NOMO-1 treated with dmso at 0.1 percent for 144 hours (cell line): ENCODE results near the gene GALNT2.

ENCODE experiments used
- DNase-seq: peaks from one replicate; lab custom pipeline; 2025; ENCODE audit not compliant: unreplicated experiment; lab: John Stamatoyannopoulos, UW

The GALNT2 gene

DNA sequence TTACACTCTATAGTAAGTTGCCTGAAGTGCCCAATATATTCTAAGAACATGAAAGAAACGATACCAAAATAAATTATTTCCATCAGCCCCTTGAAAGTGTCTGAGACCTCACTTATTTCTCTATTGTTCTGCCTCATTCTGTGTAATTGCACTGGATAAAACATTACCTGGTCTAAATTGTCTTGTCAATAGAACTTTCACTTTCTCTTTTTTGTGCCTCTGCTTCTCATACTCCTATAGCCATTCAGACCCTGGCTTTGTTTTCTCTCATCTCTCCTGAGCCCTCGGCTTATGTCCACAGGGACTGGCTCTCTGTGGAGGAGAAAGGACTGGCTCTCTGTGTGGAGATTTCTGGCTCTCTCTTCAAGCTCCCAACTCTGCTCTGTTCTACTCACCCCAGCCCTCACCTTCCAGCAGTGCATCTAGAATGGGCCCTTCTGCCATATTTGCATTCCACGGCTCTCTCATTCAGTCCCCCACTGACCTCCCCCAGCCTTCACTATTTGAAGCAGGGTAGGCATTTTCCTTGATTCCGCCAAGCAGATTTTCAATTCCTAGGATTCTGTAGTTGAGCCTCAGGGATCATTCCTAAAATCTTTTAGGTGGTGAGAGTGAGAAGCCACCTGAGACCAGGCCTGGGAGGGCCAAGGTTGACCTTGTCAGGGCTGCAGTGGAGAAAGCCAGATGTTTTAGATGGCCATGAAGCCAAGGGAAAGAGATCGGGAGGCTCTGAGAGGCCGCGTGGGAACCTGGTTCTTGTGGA lies 15.9 kb upstream of the GALNT2 start:
- no peak for DNase-seq

DNA sequence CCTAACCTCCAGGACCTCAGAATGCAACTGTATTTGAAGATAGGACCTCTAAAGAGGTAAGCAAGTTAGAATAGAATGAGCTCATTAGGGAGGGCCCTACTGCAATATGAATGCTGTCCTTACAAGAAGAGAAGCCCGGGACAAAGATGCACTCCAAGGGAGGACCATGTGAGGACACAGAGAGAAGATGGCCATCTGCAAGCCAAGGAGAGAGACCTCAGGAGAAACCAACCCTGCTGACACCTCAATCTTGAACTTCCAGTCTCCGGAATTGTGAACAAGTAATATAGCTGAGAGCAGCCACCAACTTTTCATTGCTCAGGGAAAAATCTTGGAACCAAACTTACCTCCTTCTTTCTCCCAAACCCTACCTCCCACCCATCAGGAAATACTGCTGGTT lies 15.0 kb upstream of the GALNT2 start:
- no peak for DNase-seq

DNA sequence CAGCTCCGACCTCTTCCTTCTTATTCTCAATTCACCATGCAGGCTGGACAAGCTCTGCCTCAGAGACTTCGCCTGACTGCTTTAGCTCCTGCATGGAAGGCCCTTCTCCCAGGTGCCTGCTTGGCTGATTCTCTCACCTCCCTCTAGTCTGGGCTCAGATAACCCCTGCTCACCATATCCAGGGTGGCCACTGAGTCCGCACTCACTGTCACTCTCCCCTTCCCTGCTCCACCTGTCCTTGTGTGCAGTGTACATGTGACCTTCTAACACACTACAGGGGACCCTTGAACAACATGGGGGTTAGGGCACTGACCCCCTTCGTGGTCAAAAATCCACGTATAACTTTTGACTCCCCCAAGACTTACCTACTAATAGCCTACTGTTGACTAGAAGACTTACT lies 14.4 kb upstream of the GALNT2 start:
- no peak for DNase-seq

DNA sequence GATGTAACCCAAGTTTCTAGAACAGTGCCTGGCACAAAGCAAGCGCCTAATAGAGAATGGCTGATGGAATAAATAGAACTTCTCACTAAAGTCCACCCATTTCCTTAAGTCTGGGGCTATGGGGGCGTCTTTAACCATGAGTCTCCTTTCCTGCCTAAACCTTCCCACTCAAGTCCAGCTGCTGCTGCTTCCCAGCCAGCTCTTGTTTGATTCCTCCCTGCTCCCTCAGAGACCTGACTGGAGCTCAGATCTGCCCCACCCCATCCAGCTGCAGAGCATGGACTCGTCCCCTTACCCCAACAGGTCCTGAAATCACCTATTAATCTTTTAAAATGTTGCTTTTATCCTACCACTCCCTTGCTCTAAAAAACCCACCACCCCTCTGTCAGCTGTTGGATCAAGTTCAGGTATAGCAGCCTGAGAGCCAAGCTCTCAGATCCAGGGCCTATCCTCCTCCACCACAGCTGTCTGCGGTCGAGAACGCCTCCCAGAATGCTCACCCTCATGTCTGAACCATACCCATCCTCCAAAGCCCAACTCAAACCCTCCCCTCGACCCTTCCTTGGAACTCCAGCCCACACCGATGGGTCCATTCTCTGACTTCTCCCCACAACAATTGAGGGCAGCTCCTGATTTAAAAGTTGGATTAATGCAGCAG lies 12.8 kb upstream of the GALNT2 start:
- no peak for DNase-seq

DNA sequence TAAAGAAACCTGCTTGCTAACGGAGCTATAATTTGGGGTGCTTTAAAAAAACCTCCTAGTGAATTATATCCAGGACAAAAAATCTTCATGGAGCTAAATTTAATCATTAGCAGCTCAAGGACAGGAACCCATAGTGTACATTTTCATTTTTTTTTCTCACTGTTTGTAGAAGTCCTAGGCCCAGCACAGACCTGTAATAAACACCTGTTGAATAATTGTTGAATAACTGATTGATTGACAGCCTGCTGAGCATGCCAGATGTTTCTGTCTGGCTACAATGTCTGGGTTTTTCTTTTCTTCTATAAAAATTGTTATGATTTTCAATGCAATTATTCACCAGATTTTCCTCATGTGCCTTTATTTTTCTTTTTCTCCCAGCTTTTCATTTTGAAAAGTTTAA lies 10.9 kb upstream of the GALNT2 start:
- DNase-seq, result no peak

DNA sequence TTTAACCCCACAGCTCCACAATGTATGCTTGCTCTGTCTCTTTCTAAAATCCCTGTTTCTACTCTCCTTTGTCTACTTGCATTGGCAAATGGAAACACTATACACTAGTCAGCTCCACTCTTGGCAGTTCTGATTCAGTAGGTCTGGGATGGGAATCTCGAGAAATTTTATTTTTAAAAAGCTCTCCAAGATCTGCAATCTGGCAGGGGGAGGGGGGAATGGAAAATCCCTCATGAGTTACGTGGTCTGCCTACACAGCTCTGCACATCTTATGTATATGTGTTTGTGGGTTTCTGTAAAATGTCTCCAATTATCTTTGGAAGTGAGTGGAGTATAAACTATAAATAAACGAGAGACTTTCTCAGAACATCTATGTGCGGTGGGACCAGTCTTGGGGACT lies 9.9 kb upstream of the GALNT2 start:
- DNase-seq, result no peak

DNA sequence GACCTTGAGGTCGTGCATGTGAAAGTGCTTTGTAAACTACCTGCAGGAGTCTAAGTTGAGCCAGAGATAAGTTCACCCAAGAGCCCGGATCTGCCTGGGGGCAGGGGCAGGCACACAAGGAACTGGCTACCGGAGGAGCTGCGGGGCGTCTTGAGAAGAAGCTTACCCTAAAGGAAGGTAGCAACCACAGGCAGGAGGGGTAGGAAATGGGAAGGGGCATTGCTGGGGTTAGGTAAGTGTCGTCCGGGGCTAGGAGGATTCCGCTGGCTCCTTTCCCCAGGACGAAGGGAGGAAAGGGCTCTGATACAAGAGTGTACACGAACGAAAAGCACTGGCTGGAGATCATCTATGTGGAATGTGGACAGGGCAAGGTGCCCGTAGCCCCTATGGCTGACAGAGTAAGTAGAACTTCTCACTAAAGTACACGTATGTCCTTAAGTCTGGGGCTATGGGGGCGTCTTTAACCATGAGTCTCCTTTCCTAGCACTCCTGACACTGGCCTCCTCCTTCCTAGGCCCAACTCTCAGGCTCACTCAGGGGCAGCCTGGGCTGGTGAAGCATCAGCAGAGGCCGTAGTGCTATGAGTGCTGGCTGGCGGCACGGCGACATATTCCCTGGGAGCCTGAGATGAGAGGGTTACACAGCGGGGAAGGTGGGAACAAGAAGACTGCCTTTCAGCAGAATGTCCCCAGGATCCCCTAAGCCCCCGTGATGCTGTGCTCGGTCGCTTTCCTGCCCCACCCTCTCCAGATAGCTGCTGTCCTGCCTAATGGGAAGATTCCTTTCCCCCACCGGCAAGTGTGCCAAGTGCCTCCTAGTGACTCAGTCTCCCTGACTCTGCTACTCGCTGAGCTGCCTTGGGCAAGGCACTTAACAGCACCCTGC lies 9.1 kb upstream of the GALNT2 start:
- no peak for DNase-seq

DNA sequence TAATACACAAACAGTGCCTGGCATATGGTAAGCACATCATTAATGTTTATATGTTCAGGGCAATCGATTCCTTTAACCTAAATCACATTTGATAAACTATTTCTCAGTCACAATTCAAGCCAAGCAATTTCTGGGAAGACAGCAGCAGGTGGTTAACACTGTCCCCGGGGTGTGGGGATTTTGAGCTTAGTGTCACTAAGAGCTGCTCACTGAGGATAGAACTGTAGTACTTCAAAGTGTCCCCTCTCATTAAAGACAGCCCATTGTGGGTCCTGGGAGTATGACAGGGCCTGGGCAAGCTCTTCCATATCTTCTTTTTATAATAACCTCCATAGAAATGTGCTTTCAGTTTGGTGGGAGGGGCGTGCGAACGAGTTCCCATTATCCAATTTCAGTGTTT lies 8.4 kb upstream of the GALNT2 start:
- DNase-seq, result no peak

DNA sequence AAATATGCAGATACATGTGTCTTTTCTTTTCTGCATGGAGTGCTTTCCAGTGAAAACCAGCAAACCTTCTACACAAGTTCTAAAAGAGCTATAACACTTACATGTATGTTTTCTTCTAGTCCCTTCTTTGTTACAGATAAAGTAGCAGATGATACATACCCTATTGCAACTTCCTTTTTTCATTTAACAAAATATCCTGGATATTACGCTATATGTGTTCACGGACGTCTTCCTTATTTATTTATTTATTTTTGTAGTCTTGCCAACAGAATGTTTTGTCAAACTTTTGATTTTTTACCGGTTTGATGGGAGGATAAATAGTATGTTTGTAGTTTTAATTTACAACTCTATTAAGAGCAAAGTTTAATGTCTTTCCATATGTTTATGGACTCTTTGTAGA lies 5.2 kb upstream of the GALNT2 start:
- no peak for DNase-seq

DNA sequence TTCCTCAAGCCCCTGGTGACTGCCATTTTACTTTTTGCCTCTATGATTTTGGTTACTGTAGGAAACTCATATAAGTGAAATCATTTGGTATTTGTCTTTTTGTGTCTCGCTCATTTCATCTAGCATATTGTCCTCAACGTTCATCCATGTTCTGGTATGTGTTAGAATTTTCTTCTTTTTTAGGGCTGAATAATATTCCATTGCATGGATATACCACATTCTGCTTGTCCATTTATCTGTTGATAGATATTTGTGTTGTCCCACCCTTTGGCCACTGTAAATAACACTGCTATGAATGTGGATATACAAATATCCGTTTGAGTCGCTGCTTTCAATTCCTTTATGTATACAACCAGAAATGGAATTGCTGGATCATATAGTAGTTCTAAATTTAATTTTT lies 4.5 kb upstream of the GALNT2 start:
- no peak for DNase-seq

DNA sequence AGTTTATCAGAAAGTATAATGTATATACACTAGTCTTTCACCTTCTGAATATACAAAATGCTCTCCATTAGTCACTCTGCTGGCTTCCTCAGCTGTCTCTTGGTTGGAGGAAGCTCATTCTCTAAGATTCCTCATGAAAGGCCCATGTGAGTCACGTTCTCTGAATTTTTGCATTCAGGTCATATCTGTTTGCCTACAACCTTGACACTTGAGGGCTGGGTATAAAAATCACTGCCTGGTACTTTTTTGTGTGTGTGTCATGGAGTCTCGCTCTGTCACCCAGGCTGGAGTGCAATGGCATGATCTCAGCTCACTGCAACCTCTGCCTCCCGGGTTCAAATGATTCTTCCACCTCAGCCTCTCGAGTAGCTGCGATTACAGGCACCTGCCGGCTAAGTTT lies 2.8 kb upstream of the GALNT2 start:
- DNase-seq, result no peak

DNA sequence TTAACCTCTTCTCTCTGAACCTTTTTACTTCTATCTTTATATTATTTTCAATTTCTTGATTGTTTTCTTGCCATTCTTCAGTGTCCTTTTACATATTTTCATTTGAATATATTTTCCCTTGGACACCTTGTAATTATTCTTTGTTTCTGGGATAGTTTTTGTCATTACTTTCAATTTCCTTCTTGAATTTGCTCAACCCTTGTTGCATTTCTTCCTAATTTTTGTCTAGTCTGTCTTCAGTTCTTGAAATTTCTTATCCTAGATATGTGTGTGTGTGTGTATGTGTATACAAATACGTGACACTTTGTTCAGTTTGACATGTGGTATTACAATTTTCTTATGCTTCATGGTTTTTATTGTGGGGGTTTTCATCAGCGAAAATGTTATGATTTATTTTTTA lies 1.9 kb upstream of the GALNT2 start:
- no peak for DNase-seq

DNA sequence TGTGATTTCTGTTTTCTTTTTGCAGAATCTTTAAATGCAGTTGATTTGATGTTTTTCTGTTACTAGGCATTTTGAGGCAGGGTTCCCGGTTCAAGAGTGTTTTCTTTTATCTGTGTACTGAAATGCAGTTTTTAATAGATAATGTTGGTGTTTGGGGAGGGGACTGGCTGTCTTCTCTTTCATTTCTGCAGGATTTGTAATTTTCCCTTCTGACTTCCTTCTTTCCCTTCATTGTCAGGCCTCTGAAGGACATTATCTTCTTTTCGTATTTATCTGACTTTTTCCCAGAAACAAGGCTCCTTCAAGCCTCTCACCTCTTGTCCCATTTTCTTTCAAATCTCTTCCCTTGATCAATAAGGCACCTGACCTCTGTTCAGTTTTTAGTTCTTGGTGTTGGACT lies 1.5 kb upstream of the GALNT2 start:
- DNase-seq, result no peak

DNA sequence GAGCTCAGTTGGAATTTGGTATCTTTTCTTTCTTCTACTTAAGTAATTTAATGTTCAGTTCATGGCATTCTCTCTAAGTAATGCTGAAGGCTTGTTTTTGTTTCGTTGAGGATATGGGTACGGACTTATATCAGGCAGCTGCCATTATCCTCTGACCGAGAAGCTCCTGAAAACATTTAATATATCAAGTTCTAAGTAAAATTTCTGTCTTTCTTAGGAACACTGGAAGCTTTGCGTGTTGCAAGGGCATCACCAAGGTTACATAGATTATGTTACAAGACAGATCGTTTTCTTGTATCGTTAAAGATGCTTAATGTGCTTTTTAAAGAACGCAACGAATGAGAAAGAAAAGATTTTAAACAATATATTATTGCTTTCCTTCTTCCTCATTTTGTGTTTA lies 1.0 kb upstream of the GALNT2 start:
- DNase-seq, result no peak

DNA sequence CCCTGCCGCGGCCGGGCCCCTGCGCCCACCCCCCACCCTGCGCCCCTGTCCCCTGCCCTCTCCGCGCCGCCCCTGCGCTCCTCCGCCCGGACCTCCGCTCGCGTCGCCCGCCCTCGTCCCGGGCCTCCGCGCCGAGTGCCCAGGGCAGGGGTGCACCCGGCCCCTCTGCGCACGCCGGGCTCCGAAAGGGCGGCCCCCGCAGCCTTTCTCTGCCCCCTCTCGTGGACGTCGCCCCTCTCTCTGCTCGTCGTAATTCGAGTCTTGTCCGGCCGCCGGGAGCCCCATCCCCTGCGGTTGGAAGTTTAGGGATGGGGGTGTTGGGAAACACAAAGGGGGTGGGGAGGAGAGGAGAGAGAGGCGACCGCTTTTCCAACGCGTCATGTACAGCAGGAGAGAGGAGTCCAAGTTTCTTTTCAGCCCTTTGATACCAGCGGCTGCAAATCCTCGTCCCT lies 407 bp downstream of the GALNT2 start:
- DNase-seq, result peak; percentile 4

DNA sequence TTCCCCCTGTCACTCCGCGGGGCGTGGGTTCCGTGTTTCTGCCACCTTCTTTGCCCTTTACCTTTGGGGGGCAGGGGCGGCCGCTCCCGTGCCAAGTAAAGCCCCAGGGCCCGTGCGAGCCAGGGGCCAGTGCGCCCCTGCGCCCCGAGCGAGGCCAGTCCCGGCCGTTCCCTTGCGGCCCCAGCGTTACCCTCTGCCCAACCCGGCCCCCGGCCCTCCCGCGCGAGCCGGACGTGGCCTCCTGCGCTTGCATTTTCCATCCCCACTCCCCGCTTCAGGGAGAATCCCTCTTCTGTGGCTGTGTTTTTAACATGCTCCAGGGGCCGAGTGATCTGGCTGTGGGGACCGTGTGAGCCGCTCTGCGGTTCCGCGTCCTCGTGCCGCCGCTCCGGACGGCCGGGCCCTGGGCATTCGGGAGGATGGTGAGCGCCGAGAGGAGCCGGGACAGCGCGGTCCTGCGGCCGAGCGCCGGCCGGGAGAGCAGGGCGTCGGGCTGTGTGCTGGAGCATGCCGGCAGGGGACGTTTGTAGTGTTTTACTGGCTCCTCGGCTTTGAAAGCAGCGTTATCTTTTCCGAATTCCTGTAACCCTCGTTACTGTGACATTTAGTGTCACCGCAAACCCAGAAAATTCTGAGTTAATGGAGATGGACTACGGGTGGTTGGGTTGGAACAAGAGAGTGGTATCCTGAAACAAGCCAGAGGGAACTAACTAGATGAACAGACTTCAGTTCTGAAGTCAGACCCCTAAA lies 1.0 kb downstream of the GALNT2 start:
- no peak for DNase-seq

DNA sequence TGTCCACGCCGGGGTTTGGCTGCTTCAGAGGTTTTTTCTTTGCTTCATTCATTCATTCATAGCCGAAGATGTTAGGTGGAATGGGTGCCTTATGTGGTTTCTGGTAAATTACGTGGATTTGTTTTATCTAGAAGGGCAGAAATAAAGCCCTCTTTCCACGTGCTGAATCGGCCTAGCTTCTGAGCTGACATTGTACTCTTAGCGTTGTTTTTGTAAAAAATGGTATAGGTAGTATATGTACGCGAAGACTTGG lies 1.5 kb downstream of the GALNT2 start:
- no peak for DNase-seq

DNA sequence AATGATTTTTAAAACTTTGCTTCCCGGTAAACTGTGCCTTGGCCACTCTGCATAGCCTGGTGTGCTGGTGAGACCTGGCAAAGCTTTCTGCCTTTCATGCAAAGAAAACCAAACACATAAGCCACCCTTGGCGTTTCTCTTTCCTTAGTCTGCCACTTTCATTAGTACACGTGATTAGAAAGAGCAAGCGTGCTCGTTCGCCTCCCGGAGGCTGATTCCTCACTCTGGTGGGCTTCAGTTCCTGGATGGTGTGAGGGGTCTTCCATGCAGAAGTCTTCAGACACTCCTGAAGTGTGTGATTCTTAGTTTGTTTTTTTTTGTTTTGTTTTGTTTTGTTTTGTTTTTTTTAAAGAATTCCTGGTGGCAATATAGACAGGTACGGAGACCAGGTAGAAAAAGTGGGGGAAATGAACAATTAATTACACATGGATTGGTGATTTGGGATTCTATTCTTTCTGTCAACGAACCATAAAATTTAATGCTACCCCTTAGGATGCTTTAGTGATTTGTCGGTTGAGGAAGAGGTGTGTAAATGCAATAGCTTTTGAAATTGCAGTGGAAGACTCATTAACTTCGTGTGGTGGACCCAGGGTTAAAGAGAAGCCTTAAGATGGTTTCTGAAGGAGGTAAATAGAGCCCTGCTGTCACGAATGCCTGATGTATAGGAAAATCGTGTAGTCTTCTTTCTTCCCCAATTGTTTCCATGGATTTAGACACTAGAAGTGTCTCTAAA lies 2.1 kb downstream of the GALNT2 start:
- DNase-seq, result no peak

DNA sequence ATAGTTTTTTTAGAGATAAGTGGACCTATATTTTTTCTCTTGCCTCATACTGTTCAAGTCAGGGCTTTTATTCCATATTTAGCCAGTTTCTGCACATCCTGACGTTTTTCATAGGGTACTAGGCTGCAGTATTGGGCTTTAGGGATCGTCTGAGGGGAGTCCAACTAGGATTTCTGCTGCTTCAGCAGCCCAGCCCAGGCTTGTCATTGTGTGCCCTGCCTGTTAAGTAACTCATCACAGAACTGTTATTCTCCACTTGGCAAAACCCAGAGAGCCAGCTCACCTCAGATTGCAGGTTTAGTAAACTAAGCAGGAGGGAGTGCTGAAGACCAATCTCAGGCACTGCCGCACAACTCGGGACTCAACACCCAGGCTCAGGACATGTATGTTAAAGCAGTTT lies 2.8 kb downstream of the GALNT2 start:
- DNase-seq, result no peak

DNA sequence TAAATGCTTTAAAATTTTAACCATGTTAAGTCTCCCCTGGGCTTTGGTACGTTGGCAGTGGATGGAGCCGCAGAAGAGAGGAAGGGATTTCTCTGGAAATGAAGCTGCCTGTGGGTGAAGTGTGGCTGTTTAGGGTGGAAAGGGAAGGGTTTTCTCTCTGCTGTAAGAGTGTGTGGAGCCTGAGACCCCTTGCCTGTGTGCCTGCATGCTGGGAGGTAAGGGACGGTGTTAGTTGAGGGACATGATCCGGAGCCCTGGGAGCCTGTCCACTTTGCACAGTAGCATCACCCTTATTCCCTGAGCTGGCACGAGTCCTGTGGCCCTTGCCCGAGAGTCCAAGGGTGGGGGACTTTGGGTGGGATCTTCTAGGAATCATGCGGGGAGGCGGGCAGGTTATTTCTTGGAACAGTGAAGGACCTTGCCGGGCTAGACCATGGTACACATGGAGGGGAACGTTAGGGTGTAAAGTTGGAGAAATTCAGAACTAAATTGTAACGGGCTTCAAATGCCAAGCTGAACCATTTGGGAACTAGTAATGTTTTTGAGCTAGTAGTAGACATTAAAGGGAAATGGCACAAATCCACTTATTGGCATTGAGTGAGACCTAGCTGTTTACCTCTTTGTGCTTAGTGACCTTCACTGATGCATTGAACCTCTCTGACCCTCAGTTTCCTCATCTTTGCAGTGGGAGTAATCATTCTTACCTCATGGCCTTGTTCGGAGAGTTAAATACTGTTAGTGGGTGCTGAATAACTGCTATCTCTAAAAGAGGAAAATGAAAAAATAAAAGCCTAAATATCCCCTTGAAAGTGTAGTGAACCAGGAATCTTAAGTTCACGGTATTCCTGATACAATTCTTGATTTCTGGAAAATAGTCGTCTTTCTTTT lies 3.5 kb downstream of the GALNT2 start:
- no peak for DNase-seq
